ENCODE measurements around the gene BMPR2. TPM values are rescaled to one million over a fixed set of nuclear protein-coding genes. Genes with fewer than 3 reads are reported as not detected.

The BMPR2 gene
- total RNA-seq, 2 donors from 2014 or later, result 9.7 to 9.9 TPM

DNA sequence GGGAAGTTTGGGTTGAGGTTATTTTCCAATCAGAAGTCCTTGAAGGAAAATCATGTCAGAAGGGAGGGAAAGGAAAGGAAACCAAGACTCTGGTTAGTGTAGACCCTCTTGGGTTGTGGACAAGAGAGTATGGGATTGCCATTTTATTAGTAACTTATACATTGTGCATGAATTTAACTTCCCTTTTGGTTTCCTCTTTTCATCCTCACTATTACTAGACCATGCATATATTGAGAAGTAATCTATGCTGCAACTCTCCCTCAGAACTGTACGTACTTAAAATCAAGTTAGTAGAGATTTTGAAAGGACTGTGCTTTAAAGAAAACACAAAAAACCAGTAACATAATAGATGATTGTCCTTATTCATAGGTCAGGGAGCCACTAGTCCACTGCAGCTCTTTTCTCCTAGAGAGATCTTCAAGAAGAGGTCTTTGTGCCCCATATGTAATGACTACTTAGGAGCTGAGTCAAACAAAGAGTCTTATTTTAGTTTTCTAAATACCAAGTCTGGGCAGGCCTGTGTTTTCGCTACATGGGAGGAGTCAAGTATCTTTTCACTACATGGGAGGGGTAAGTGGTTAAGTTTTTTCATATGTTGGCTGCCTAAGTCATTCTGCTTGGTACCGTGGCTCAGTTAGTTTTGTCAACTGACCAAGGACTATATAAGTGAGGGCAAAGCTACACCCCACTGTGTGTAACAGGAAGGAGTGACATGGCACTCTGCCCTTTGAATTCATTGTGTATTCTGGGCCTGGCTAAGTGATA, 233.4 kb downstream of the BMPR2 start:
- Mint-ChIP-seq H3K27me3 (ENCODE audit: low read depth) (no peaks in the 10 kb centered on the region), H3K9me3 (no peaks in the 10 kb centered on the region), H3K36me3 (ENCODE audit: insufficient read depth in 2 of 2) (peaks cover 0 to 1% of the 10 kb centered on the region in 2 donors), H3K27ac (no peak overlapping the region), H3K4me3 (peak overlapping the region in 1 of 2 donors; percentile 6), H3K4me1 (ENCODE audit: low read depth) (peaks cover 28% of the 10 kb centered on the region)
- DNase-seq (peak; percentile 25 to 48), ATAC-seq (replicated peaks in 1 of 2) (peak; percentile 93)

DNA sequence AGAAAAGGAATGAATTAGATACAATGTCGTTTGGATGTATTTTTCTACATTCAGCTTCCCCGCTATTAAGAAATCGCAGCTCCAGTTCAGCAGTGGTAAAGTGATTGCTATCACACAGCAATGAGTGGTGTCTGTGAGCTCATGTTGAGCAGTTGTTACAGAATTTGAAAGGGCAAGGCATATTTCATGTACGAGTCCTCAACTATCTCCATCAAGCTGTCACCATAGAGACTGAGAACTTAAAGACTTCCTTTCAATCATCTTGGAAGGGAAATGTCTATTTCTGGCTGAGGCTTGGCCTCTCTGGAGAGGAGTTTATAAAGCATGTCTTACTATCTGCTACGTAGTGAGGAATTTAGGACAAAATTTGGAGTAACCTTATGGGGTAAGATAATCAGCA, 234.3 kb downstream of the BMPR2 start:
- Mint-ChIP-seq H3K9me3 (no peaks in the 10 kb centered on the region), H3K27ac (no peak overlapping the region), H3K4me3 (no peak overlapping the region), H3K4me1 (ENCODE audit: low read depth) (peaks cover 20% of the 10 kb centered on the region), H3K36me3 (ENCODE audit: insufficient read depth in 2 of 2) (peaks cover 0 to 1% of the 10 kb centered on the region in 2 donors), H3K27me3 (ENCODE audit: low read depth) (no peaks in the 10 kb centered on the region)
- no peak for ATAC-seq (replicated peaks in 1 of 2)
- no peak for DNase-seq

DNA sequence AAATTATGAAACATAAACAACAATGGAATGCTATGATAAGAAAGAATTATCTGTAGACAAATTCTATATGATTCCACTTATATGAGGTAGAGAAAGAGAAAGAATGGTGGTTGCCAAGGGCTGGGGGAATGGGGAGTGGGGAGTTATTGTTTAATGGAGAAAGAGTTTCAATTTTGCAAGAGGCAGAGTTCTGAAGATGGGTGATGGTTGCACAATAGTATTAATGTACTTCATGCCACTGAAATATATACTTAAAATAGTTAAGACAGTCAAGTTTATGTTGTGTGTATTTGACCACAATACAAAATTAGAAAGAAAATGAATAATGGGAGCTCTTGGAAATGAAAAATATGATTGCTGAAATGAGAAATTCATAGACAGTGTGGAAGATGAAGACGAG, 236.0 kb downstream of the BMPR2 start:
- H3K4me1 Mint-ChIP-seq (ENCODE audit: low read depth), result peaks cover 20% of the 10 kb centered on the region
- H3K9me3 Mint-ChIP-seq, result no peaks in the 10 kb centered on the region
- DNase-seq (no peak), ATAC-seq (replicated peaks in 1 of 2) (no peak)
- no peaks in the 10 kb centered on the region for H3K27me3 Mint-ChIP-seq (ENCODE audit: low read depth)
- H3K4me3 Mint-ChIP-seq, result no peak overlapping the region
- H3K27ac Mint-ChIP-seq, result no peak overlapping the region
- no peaks in the 10 kb centered on the region for H3K36me3 Mint-ChIP-seq (ENCODE audit: insufficient read depth in 2 of 2)

DNA sequence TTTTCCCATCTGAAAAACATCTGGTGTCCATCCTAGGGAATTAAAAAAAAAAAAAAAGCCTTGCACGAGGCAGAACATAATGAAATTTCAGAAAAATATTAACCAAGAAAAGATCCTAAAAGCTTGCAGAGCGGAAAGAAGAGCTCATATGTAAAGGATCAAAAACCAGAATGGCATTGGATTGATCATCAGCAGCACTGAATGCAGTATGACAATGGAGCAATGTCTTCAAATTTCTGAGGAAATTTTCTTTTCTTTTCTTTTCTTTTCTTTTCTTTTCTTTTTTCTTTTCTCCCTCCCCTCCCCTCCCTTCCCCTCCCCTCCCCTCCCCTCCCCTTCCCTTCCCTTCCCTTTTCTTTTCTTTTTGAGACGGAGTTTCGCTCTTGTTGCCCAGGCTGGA, 237.4 kb downstream of the BMPR2 start:
- Mint-ChIP-seq H3K4me3 (no peak overlapping the region), H3K27me3 (ENCODE audit: low read depth) (no peaks in the 10 kb centered on the region), H3K4me1 (ENCODE audit: low read depth) (peaks cover 20% of the 10 kb centered on the region)

More for the DNA sequence above, 237.4 kb downstream of the BMPR2 start:
- no peak for ATAC-seq (replicated peaks in 1 of 2)
- H3K9me3 Mint-ChIP-seq, result no peaks in the 10 kb centered on the region
- no peak overlapping the region for H3K27ac Mint-ChIP-seq
- no peak for DNase-seq
- no peaks in the 10 kb centered on the region for H3K36me3 Mint-ChIP-seq (ENCODE audit: insufficient read depth in 2 of 2)

Other genes starting within 250 kb of the BMPR2 start
- gene SUMO1, start 137.7 kb upstream of the BMPR2 start, total RNA-seq, result 100 to 1,000 TPM in 1 of 2 donors, 10 to 100 TPM in 1; 88.7 to 100 TPM
- gene NOP58, start 110.6 kb upstream of the BMPR2 start, total RNA-seq, result 100 to 1,000 TPM; 233 to 300 TPM

Data from activated T-cell treated with anti-CD3 and anti-CD28 coated beads, Interleukin-2, amount 50 U/mL, for 72 hours (primary cell).